Thoracic aorta (tissue), 2 donors: ENCODE results near the gene SWI5. TPM values are rescaled to one million over a fixed set of nuclear protein-coding genes. Genes with fewer than 3 reads are reported as not detected.

Experiments
- ATAC-seq: fragments of 150-250 bp; one replicate; pipeline ENCODE4 v1.8.0; 2017; ENCODE audit warnings: low read depth; ENCODE audit not compliant: insufficient number of reproducible peaks, low FRiP score
- DNase-seq: peaks from one replicate; pipeline ENCODE4 v3.0.0-alpha.2; 2020; ENCODE audit warnings: low spot score
- H3K27ac ChIP-seq, 2 donors: fragments of 200-600 bp; sonication (generic); 1 replicate in 1 of 2; 2 replicates in 1 of 2; pipeline ENCODE4 v1.5.1; 2016; ENCODE audit warnings: mild to moderate bottlenecking in 2 of 2, moderate library complexity in 2 of 2
- H3K27me3 ChIP-seq: fragments of 200-600 bp; sonication (generic); replicated peaks from 2 replicates; pipeline ENCODE4 v1.6.0; 2016; ENCODE audit warnings: mild to moderate bottlenecking; ENCODE audit not compliant: insufficient read depth
- H3K36me3 ChIP-seq: fragments of 200-600 bp; sonication (generic); one replicate; pipeline ENCODE4 v1.5.1; 2016
- H3K4me1 ChIP-seq, 2 donors: fragments of 200-600 bp; sonication (generic); 1 replicate in 1 of 2; 2 replicates in 1 of 2; pipeline versions ENCODE4 v1.5.1 to v1.6.0; 2016; ENCODE audit warnings: low read depth in 2 of 2, mild to moderate bottlenecking in 1 of 2; ENCODE audit not compliant: control insufficient read depth in 1 of 2
- H3K4me3 ChIP-seq: fragments of 200-600 bp; sonication (generic); 2 replicates; pipeline ENCODE4 v1.5.1; 2016; ENCODE audit warnings: mild to moderate bottlenecking
- H3K9me3 ChIP-seq: fragments of 200-600 bp; sonication (generic); 2 replicates; pipeline ENCODE4 v1.5.1; 2016
- CTCF ChIP-seq: fragments of 200-600 bp; sonication (generic); IDR thresholded peaks from one replicate; pipeline ENCODE4 v1.5.1; 2019; ENCODE audit warnings: antibody characterized with exemption
- total RNA-seq, 2 donors: library from RNA; depleted of rRNA; stranded (reverse); fragments of >200 nt; gene quantifications; one replicate each; pipeline versions ENCODE4 v1.1.0 to v1.2.3, GENCODE V29; 2016

SWI5 gene
- total RNA-seq, 2 donors from 2014 or later, result 12.0 to 26.8 TPM

GRCh38 chr9:128292009-128292408 lies 15.9 kb downstream of the SWI5 start:
- H3K4me1 ChIP-seq, result no peaks in the 10 kb centered on the region
- H3K4me3 ChIP-seq, result no peak overlapping the region
- DNase-seq (no peak), ATAC-seq (no peak)
- peaks cover 8% of the 10 kb centered on the region for H3K36me3 ChIP-seq
- H3K27me3 ChIP-seq, result no peaks in the 10 kb centered on the region
- no peaks in the 10 kb centered on the region for H3K9me3 ChIP-seq
- H3K27ac ChIP-seq, result no peak overlapping the region
- TF ChIP-seq CTCF, result no peak

- DNase-seq (no peak), ATAC-seq (no peak)
- H3K27me3 ChIP-seq, result no peaks in the 10 kb centered on the region
- no peaks in the 10 kb centered on the region for H3K9me3 ChIP-seq
- TF ChIP-seq CTCF, result no peak
- H3K4me3 ChIP-seq, result no peak overlapping the region
- peaks cover 6% of the 10 kb centered on the region for H3K36me3 ChIP-seq
- no peaks in the 10 kb centered on the region for H3K4me1 ChIP-seq
- H3K27ac ChIP-seq, result no peak overlapping the region
These were observed 17.0 kb downstream of the SWI5 start for GRCh38 chr9:128293091-128293490.

GRCh38 chr9:128294142-128294541 lies 18.1 kb downstream of the SWI5 start:
- H3K36me3 ChIP-seq, result no peaks in the 10 kb centered on the region
- DNase-seq, result no peak
- no peak overlapping the region for H3K27ac ChIP-seq
- H3K27me3 ChIP-seq, result no peaks in the 10 kb centered on the region
- no peak overlapping the region for H3K4me3 ChIP-seq
- TF ChIP-seq CTCF, result no peak
- no peaks in the 10 kb centered on the region for H3K4me1 ChIP-seq
- no peaks in the 10 kb centered on the region for H3K9me3 ChIP-seq
- no peak for ATAC-seq

GRCh38 chr9:128296340-128297220 lies 20.5 kb downstream of the SWI5 start:
- no peak for ATAC-seq
- DNase-seq, result no peak
- no peak for TF ChIP-seq CTCF
- H3K4me1 ChIP-seq, result no peaks in the 10 kb centered on the region
- H3K27ac ChIP-seq, result no peak overlapping the region
- no peak overlapping the region for H3K4me3 ChIP-seq
- H3K36me3 ChIP-seq, result no peaks in the 10 kb centered on the region
- no peaks in the 10 kb centered on the region for H3K9me3 ChIP-seq
- no peaks in the 10 kb centered on the region for H3K27me3 ChIP-seq

- TF ChIP-seq CTCF, result no peak
These were observed 21.2 kb downstream of the SWI5 start for GRCh38 chr9:128297221-128297773.

More at GRCh38 chr9:128297221-128297773, 21.2 kb downstream of the SWI5 start:
- H3K27me3 ChIP-seq, result no peaks in the 10 kb centered on the region
- ATAC-seq (no peak), DNase-seq (no peak)
- H3K27ac ChIP-seq, result no peak overlapping the region
- H3K9me3 ChIP-seq, result no peaks in the 10 kb centered on the region
- no peaks in the 10 kb centered on the region for H3K4me1 ChIP-seq
- no peak overlapping the region for H3K4me3 ChIP-seq
- no peaks in the 10 kb centered on the region for H3K36me3 ChIP-seq
